HCT116 (cell line): ENCODE results near the gene NOC2L. TPM values are rescaled to one million over a fixed set of nuclear protein-coding genes. Genes with fewer than 3 reads are reported as not detected.

ENCODE experiments used
- ATAC-seq: fragments of 200-7000 bp; cut with Tn5 transposase; 2 replicates; pipeline ENCODE4 v1.9.1; 2020; ENCODE audit warnings: mild to moderate bottlenecking, moderate library complexity
- BruUV-seq: library from RNA; stranded (reverse); fragments of 400-500 nt; replicated peaks from 2 replicates; lab custom pipeline; 2021; lab: Mats Ljungman, UMichigan
- CTCF ChIA-PET: fragments of 300-600 bp; sonication (Branson Sonifier 250); formaldehyde crosslinking; loops from one replicate; lab custom pipeline; 2021; ENCODE audit warnings: antibody characterized with exemption; lab: Charles Lee
- POLR2A ChIA-PET: fragments of 300-600, 350-600 bp; sonication (Branson Sonifier 250); formaldehyde crosslinking; loops from one replicate; lab custom pipeline; 2021; ENCODE audit warnings: antibody characterized with exemption; lab: Charles Lee
- RAD21 ChIA-PET, 2 experiments: fragments of 300-600 bp; sonication (Branson Sonifier 250); formaldehyde crosslinking; loops; one replicate each; lab custom pipeline; 2023; ENCODE audit warnings: low total read pairs in 2 of 2; ENCODE audit not compliant: uncharacterized antibody in 2 of 2, unreplicated experiment in 2 of 2, low non-redundant PET in 1 of 2; lab: Charles Lee
- DNase-seq: peaks from one replicate; pipeline ENCODE4 v3.0.0-alpha.2; 2010; ENCODE audit warnings: low read depth, low spot score
- H2AFZ ChIP-seq: fragments of 200-600 bp; shearing (Covaris generic), sonication (generic); 2 replicates; pipeline ENCODE4 v1.6.1; 2017; ENCODE audit warnings: low read depth, mixed run types, mixed read lengths, antibody characterized with exemption, low read length; ENCODE audit not compliant: poor library complexity, severe bottlenecking
- H3K27ac ChIP-seq: 2 replicates; pipeline ENCODE4 v1.5.1; 2012; ENCODE audit warnings: low read depth, low read length
- H3K27me3 ChIP-seq: fragments of 200-600 bp; sonication (generic); 2 replicates; pipeline ENCODE4 v1.6.1; 2016; ENCODE audit warnings: mixed run types, low read length, mixed read lengths; ENCODE audit not compliant: insufficient read depth
- H3K36me3 ChIP-seq, 2 experiments: fragments of 200-500 bp in 1 of 2; fragments of 200-600 bp in 1 of 2; sonication (Bioruptor generic) in 1 of 2; sonication (generic) in 1 of 2; 2 replicates each; pipeline versions ENCODE4 v1.5.1 to v1.6.1; 2014 to 2016; ENCODE audit warnings: low read length in 2 of 2, inconsistent platforms in 1 of 2, mixed read lengths in 1 of 2, mixed run types in 1 of 2; ENCODE audit not compliant: insufficient read depth in 2 of 2, control insufficient read depth in 1 of 2
- H3K4me1 ChIP-seq, 2 experiments: fragments of 200-600 bp in 1 of 2; sonication (generic) in 1 of 2; 2 replicates each; pipeline versions ENCODE4 v1.5.1 to v1.6.1; 2012 to 2017; ENCODE audit warnings: low read length in 2 of 2, inconsistent platforms in 1 of 2, mild to moderate bottlenecking in 1 of 2, mixed read lengths in 1 of 2, mixed run types in 1 of 2, moderate library complexity in 1 of 2; ENCODE audit not compliant: insufficient read depth in 2 of 2, control insufficient read depth in 1 of 2
- H3K4me2 ChIP-seq: fragments of 200-600 bp; sonication (generic); 2 replicates; pipeline ENCODE4 v1.6.1; 2017; ENCODE audit warnings: mixed run types, low read length, mixed read lengths
- H3K4me3 ChIP-seq, 2 experiments: fragments of 200-600 bp in 1 of 2; sonication (generic) in 1 of 2; replicated peaks in 1 of 2; 2 replicates each; pipeline ENCODE4 v1.5.1; 2011 to 2016; ENCODE audit warnings: low read length in 2 of 2, control low read depth in 1 of 2, low read depth in 1 of 2, mild to moderate bottlenecking in 1 of 2, mixed read lengths in 1 of 2, mixed run types in 1 of 2
- H3K79me2 ChIP-seq: fragments of 200-600 bp; sonication (generic); 2 replicates; pipeline ENCODE4 v1.6.1; 2017; ENCODE audit warnings: mild to moderate bottlenecking, mixed run types, low read length, moderate library complexity, mixed read lengths; ENCODE audit not compliant: insufficient read depth
- H3K9ac ChIP-seq: fragments of 200-600 bp; sonication (generic); 2 replicates; pipeline ENCODE4 v1.6.1; 2016; ENCODE audit warnings: low read length, mixed read lengths
- H3K9me2 ChIP-seq: fragments of 200-600 bp; sonication (generic), shearing (Covaris generic); 2 replicates; pipeline ENCODE4 v1.6.1; 2017; ENCODE audit warnings: mixed run types, mild to moderate bottlenecking, moderate library complexity; ENCODE audit not compliant: insufficient read depth
- H3K9me3 ChIP-seq, 2 experiments: fragments of 200-500 bp in 1 of 2; fragments of 200-600 bp in 1 of 2; sonication (Bioruptor generic) in 1 of 2; sonication (generic) in 1 of 2; 2 replicates each; pipeline ENCODE4 v1.6.1; 2014 to 2017; ENCODE audit warnings: low read length in 2 of 2, mixed read lengths in 2 of 2, inconsistent platforms in 1 of 2, low read depth in 1 of 2, mild to moderate bottlenecking in 1 of 2, mixed run types in 1 of 2, moderate library complexity in 1 of 2; ENCODE audit not compliant: control insufficient read depth in 1 of 2, insufficient read depth in 1 of 2
- H4K20me1 ChIP-seq: fragments of 200-600 bp; sonication (generic), shearing (Covaris generic); 2 replicates; pipeline ENCODE4 v1.6.1; 2017; ENCODE audit warnings: mixed run types, mild to moderate bottlenecking, moderate library complexity; ENCODE audit not compliant: insufficient read depth
- CEBPB ChIP-seq: IDR thresholded peaks from 2 replicates; pipeline ENCODE4 v1.6.1; 2012; ENCODE audit warnings: low read depth
- ELF1 ChIP-seq: IDR thresholded peaks from 2 replicates; pipeline ENCODE4 v1.6.1; 2012; ENCODE audit warnings: low read depth, borderline replicate concordance
- EZH2phosphoT487 ChIP-seq: fragments of 200-600 bp; IDR thresholded peaks from 2 replicates; pipeline ENCODE4 v1.6.1; 2018; ENCODE audit warnings: antibody characterized with exemption, borderline replicate concordance
- JUND ChIP-seq: IDR thresholded peaks from 2 replicates; pipeline ENCODE4 v1.6.1; 2012
- POLR2AphosphoS5 ChIP-seq: IDR thresholded peaks from 2 replicates; pipeline ENCODE4 v1.6.1; 2011; ENCODE audit warnings: mild to moderate bottlenecking, low read depth, low read length, moderate library complexity
- RAD21 ChIP-seq: IDR thresholded peaks from 2 replicates; pipeline ENCODE4 v1.6.1; 2012; ENCODE audit warnings: low read depth, mild to moderate bottlenecking
- SIN3A ChIP-seq: IDR thresholded peaks from 2 replicates; pipeline ENCODE4 v1.6.1; 2012; ENCODE audit warnings: low read depth
- SP1 ChIP-seq: IDR thresholded peaks from 2 replicates; pipeline ENCODE4 v1.6.1; 2012; ENCODE audit warnings: low read depth
- SRF ChIP-seq: IDR thresholded peaks from 2 replicates; pipeline ENCODE4 v1.6.1; 2012; ENCODE audit warnings: low read depth
- intact Hi-C: fragments of 100-400 bp; cut with micrococcal nuclease; formaldehyde crosslinking; loops from 2 replicates; pipeline ENCODE4 v1.10.0; 2022
- total RNA-seq: library from RNA; stranded (reverse); gene quantifications from one replicate; pipeline ENCODE4 v1.2.1, GENCODE V29; 2021; ENCODE audit not compliant: unreplicated experiment
- TF ChIP-seq, protein P1 (sequence below): IDR thresholded peaks from 2 replicates; pipeline ENCODE4 v1.6.1; 2012
- TF ChIP-seq, protein P2 (sequence below): IDR thresholded peaks from 2 replicates; pipeline ENCODE4 v1.6.1; 2011; ENCODE audit warnings: mild to moderate bottlenecking, low read length, moderate library complexity; ENCODE audit not compliant: insufficient replicate concordance; ENCODE audit errors: extremely low read depth
- TF ChIP-seq, protein P3 (sequence below), 3 experiments: fragments of 200-600 bp in 1 of 3; sonication (generic) in 1 of 3; IDR thresholded peaks in 2 of 3; conservative IDR thresholded peaks in 1 of 3; 2 replicates each; pipeline ENCODE4 v1.5.1; 2012 to 2017; ENCODE audit warnings: low read depth in 2 of 3, low read length in 2 of 3, antibody characterized with exemption in 1 of 3, borderline replicate concordance in 1 of 3, control low read depth in 1 of 3, mild to moderate bottlenecking in 1 of 3, mixed read lengths in 1 of 3, mixed run types in 1 of 3, moderate library complexity in 1 of 3; ENCODE audit not compliant: insufficient read depth in 1 of 3
- TF ChIP-seq, protein P4 (sequence below): IDR thresholded peaks from 2 replicates; pipeline ENCODE4 v1.6.1; 2012; ENCODE audit warnings: low read depth

The NOC2L gene
- total RNA-seq, 1 experiment from 2014 or later = 260 TPM

DNA sequence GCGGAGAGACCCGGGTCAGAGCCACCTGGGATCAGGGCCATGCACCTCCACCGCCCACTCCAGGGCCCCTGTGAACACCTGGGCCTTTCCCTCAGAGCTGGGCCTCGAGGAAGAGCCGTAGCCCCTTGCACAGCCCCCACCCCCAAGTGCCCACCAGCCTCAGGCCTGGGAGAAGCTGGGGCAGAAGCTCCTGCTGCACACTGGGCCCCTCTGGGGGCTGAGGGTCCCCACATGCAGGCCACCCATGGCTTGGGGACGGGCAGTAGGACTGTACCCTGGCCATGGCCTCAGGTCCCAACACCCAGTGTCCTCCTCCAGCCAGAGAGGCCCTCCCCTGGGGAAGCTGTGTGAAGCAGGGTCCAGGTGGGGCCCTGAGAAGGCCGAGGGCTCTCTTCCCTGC, 6.5 kb downstream of the NOC2L start:
- ATAC-seq = no peak
- no peak overlapping the region for H3K27ac ChIP-seq
- peaks cover 51% of the 10 kb centered on the region for H3K79me2 ChIP-seq
- H3K4me3 ChIP-seq = no peak overlapping the region
- BruUV-seq = no TSS peak
- H3K9ac ChIP-seq = no peak overlapping the region
- no peaks in the 10 kb centered on the region; the same call in 1 of the 2 replicates for H4K20me1 ChIP-seq
- ChIA-PET RAD21 (no interaction called here), POLR2A (no interaction called here), CTCF (no interaction called here)
- no peak for TF ChIP-seq JUND
- no peak for TF ChIP-seq CEBPB
- TF ChIP-seq SRF = no peak
- TF ChIP-seq, protein P1, sequence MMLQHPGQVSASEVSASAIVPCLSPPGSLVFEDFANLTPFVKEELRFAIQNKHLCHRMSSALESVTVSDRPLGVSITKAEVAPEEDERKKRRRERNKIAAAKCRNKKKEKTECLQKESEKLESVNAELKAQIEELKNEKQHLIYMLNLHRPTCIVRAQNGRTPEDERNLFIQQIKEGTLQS = no peak
- no peak for TF ChIP-seq SP1
- TF ChIP-seq, protein P2, sequence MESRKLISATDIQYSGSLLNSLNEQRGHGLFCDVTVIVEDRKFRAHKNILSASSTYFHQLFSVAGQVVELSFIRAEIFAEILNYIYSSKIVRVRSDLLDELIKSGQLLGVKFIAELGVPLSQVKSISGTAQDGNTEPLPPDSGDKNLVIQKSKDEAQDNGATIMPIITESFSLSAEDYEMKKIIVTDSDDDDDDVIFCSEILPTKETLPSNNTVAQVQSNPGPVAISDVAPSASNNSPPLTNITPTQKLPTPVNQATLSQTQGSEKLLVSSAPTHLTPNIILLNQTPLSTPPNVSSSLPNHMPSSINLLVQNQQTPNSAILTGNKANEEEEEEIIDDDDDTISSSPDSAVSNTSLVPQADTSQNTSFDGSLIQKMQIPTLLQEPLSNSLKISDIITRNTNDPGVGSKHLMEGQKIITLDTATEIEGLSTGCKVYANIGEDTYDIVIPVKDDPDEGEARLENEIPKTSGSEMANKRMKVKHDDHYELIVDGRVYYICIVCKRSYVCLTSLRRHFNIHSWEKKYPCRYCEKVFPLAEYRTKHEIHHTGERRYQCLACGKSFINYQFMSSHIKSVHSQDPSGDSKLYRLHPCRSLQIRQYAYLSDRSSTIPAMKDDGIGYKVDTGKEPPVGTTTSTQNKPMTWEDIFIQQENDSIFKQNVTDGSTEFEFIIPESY = no peak
- TF ChIP-seq RAD21 = no peak
- no peak for TF ChIP-seq EZH2phosphoT487
- TF ChIP-seq ELF1 = no peak
- TF ChIP-seq, protein P3, sequence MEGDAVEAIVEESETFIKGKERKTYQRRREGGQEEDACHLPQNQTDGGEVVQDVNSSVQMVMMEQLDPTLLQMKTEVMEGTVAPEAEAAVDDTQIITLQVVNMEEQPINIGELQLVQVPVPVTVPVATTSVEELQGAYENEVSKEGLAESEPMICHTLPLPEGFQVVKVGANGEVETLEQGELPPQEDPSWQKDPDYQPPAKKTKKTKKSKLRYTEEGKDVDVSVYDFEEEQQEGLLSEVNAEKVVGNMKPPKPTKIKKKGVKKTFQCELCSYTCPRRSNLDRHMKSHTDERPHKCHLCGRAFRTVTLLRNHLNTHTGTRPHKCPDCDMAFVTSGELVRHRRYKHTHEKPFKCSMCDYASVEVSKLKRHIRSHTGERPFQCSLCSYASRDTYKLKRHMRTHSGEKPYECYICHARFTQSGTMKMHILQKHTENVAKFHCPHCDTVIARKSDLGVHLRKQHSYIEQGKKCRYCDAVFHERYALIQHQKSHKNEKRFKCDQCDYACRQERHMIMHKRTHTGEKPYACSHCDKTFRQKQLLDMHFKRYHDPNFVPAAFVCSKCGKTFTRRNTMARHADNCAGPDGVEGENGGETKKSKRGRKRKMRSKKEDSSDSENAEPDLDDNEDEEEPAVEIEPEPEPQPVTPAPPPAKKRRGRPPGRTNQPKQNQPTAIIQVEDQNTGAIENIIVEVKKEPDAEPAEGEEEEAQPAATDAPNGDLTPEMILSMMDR (IDR thresholded peaks at IDR 0.05 in 2 of 3, conservative IDR thresholded peaks at IDR 0.05 in 1 of 3; ENCODE audit: borderline replicate concordance in 1 of 3, insufficient read depth in 1 of 3, low read depth in 2 of 3, low read length in 2 of 3) = no peak
- TF ChIP-seq, protein P4, sequence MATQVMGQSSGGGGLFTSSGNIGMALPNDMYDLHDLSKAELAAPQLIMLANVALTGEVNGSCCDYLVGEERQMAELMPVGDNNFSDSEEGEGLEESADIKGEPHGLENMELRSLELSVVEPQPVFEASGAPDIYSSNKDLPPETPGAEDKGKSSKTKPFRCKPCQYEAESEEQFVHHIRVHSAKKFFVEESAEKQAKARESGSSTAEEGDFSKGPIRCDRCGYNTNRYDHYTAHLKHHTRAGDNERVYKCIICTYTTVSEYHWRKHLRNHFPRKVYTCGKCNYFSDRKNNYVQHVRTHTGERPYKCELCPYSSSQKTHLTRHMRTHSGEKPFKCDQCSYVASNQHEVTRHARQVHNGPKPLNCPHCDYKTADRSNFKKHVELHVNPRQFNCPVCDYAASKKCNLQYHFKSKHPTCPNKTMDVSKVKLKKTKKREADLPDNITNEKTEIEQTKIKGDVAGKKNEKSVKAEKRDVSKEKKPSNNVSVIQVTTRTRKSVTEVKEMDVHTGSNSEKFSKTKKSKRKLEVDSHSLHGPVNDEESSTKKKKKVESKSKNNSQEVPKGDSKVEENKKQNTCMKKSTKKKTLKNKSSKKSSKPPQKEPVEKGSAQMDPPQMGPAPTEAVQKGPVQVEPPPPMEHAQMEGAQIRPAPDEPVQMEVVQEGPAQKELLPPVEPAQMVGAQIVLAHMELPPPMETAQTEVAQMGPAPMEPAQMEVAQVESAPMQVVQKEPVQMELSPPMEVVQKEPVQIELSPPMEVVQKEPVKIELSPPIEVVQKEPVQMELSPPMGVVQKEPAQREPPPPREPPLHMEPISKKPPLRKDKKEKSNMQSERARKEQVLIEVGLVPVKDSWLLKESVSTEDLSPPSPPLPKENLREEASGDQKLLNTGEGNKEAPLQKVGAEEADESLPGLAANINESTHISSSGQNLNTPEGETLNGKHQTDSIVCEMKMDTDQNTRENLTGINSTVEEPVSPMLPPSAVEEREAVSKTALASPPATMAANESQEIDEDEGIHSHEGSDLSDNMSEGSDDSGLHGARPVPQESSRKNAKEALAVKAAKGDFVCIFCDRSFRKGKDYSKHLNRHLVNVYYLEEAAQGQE = no peak
- no peak for TF ChIP-seq POLR2AphosphoS5
- no peak for TF ChIP-seq SIN3A
- intact Hi-C loops = no loop called here
- H3K4me2 ChIP-seq = no peak overlapping the region
- H3K36me3 ChIP-seq = peaks cover 45 to 82% of the 10 kb centered on the region in 2 experiments
- H2AFZ ChIP-seq = no peak overlapping the region
- H3K27me3 ChIP-seq = no peaks in the 10 kb centered on the region
- no peaks in the 10 kb centered on the region for H3K9me2 ChIP-seq
- H3K9me3 ChIP-seq = no peaks in the 10 kb centered on the region
- no peak for DNase-seq
- H3K4me1 ChIP-seq = peaks cover 1 to 4% of the 10 kb centered on the region in 2 experiments
